Epithelial cell of esophagus (primary cell): Measurements from ENCODE around the gene APBB1IP.
"Not testable (repeated sequence)": the region's sequence is repeated elsewhere in the genome, so short reads cannot be mapped to it uniquely, and the experiment has no call there.

Source experiments
- DNase-seq: peaks from one replicate; pipeline ENCODE4 v3.0.0; 2010; ENCODE audit warnings: low read depth
- H3K4me3 ChIP-seq: 2 replicates; pipeline ENCODE4 v1.5.1; 2011; ENCODE audit warnings: mild to moderate bottlenecking, low read length, control low read depth
- TF ChIP-seq, protein P1 (sequence below): IDR thresholded peaks from 2 replicates; pipeline ENCODE4 v1.5.1; 2011; ENCODE audit warnings: low read depth, mild to moderate bottlenecking, low read length, control low read depth, inconsistent platforms; ENCODE audit not compliant: insufficient read depth; ENCODE audit errors: missing control alignments

Gene APBB1IP, protein sequence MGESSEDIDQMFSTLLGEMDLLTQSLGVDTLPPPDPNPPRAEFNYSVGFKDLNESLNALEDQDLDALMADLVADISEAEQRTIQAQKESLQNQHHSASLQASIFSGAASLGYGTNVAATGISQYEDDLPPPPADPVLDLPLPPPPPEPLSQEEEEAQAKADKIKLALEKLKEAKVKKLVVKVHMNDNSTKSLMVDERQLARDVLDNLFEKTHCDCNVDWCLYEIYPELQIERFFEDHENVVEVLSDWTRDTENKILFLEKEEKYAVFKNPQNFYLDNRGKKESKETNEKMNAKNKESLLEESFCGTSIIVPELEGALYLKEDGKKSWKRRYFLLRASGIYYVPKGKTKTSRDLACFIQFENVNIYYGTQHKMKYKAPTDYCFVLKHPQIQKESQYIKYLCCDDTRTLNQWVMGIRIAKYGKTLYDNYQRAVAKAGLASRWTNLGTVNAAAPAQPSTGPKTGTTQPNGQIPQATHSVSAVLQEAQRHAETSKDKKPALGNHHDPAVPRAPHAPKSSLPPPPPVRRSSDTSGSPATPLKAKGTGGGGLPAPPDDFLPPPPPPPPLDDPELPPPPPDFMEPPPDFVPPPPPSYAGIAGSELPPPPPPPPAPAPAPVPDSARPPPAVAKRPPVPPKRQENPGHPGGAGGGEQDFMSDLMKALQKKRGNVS

DNA sequence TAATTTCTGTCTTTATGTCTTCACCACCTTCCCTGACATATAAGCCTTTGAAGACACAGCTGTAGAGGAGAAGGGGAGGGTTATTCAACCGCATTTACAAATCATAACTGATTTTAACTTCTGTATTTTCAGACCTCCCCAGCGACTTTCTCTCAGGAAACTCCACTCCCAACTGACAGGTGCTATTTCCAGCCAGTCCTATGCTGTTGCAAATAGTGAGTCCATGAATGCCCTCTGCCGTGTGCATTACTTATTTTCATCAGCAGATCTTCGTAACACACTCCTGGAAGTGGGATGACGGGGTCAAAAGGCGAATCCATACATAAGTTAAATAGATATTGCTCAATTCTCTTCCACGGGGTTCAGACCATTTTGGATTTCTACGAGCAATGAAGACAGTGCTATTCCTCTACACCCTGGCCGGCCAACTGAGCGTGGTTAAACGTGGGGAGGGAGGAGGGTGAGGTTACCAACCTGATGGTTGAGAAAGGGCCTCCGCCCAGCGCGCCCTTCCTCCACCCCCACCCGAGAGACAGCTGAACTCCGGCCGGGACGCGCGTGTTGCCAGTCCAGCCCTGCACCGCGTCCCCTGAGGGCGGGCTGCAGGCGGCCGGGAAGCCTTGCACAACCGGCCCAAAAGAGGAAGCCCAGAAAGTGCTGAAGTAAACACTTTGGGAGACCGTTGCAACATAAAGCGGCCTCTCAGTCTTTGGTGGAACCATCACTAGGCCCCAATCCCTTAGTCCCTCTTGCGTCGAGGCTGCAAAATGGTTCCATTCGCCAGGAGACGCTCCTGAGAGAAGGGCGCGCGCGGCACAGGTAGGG lies at the start of gene APBB1IP:
Gene APBB1IP (plus strand): TSS at position 705 of the 825 bp plus-strand sequence. CDS start 53,986 bp downstream, outside the sequence.
- TF ChIP-seq, protein P1, sequence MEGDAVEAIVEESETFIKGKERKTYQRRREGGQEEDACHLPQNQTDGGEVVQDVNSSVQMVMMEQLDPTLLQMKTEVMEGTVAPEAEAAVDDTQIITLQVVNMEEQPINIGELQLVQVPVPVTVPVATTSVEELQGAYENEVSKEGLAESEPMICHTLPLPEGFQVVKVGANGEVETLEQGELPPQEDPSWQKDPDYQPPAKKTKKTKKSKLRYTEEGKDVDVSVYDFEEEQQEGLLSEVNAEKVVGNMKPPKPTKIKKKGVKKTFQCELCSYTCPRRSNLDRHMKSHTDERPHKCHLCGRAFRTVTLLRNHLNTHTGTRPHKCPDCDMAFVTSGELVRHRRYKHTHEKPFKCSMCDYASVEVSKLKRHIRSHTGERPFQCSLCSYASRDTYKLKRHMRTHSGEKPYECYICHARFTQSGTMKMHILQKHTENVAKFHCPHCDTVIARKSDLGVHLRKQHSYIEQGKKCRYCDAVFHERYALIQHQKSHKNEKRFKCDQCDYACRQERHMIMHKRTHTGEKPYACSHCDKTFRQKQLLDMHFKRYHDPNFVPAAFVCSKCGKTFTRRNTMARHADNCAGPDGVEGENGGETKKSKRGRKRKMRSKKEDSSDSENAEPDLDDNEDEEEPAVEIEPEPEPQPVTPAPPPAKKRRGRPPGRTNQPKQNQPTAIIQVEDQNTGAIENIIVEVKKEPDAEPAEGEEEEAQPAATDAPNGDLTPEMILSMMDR, result no peak
- H3K4me3 ChIP-seq, result no peak within 1 kb of the TSS
- DNase-seq, result peak; percentile 6

DNA sequence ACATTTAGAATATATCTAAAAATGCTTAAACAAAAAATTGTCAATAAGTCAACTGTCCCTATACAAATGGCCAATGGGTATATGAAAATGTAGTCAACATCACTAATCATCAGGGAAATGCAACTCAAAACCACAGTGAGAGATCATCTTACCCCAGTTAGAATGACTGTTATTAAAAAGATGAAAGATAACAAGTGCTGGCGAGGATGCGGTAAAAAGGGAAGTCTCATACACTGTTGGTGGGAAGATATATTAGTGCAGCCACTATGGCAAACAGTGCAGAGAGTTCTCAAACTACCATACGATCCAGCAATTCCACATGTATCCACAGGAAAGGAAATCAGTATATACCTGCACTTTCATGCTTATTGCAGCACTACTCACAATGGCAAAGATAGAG lies 48.6 kb upstream of the APBB1IP start:
- H3K4me3 ChIP-seq, result no peak overlapping the region
- TF ChIP-seq, protein P1, result no peak
- DNase-seq, result no peak

DNA sequence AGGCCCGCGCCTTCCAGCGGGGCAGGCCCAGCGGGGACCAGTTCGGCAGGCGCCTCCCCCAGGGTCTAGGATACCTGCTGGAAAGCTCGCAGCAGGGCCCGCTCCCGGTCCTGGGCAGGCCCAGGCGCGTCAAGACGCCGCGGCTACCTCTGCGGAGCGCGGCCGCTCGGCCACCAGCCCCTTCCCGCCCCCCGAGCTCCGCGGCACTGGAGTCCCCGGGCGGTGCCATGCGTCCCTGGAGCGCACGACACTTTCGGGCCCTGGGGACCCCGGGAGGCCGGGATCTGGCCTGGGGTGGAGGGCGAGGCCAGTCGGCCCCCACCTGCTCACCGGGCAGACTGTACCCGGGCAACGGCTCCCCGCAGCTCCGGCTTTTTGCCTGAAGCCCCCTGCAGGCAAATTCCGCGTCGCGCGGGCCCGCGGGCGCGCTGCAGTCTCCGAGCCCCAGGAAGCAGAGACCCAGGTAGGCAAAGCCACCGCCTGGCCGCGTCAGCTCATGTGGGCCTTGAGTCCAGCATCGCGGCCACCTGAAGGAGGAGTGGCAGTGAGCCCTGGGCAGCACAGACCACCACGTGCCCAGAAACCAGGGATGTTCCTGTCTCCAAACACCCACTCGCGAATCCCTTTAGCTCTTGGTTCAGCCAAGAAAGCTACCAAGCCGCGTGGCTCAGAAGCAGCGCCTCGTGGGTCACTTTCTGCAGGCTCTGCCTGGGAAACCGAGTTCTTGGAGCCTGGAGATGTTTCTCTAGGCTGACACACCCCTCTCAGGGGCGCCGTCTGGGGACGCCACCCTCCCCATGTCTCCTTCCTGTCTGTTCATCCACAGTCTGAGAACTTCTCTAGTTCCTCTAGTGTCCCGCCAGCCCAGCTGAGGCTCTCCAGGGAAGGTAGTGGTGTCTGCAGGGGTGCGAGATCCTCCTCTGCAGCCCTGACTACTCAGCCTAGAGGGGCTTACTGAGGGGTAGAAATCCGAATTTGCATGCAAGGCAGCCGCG lies 46.1 kb upstream of the APBB1IP start:
- DNase-seq, result no peak
- no peak overlapping the region for H3K4me3 ChIP-seq
- TF ChIP-seq, protein P1, result no peak

DNA sequence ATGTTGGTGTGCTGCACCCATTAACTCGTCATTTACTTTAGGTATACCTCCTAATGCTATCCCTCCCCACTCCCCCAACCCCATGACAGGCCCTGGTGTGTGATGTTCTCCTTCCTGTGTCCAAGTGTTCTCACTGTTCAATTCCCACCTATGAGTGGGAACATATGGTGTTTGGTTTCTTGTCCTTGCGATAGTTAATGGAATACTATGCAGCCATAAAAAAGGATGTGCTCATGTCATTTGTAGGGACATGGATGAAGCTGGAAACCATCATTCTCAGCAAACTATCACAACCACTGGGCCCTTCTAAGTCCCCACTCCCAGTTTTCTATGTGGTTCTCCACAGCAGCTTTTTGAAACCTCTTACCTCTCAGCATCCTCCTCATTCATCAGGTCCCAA lies 39.8 kb upstream of the APBB1IP start:
- not testable (repeated sequence) for DNase-seq, H3K4me3 ChIP-seq

DNA sequence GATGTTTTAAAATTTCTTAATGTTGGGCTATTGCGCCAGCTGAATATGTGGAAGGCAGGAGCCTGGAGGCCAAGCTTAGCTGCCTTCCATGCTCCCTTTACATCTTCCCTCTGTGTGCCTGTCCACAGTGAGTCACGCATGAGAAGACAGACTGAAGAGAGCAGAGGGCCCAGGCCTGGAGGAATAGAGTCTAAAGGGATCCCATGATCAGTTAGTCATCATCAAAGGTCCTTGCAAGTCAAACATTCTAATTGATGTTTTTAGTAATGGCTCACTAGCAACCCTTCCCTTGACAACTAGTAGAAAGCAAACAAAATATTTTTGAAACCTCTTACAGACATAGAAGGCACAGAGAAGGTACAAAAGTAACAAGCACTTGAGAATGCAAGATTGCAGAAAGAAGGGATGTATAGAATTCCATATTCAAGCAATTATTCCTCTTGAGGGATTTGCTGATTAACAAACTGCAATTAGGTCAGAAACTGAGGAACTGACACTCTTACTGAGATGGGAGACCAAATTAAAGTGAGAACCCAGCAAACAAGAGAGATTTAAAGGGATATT lies 30.7 kb upstream of the APBB1IP start:
- TF ChIP-seq, protein P1, result no peak
- no peak overlapping the region for H3K4me3 ChIP-seq
- DNase-seq, result peak; percentile 16

DNA sequence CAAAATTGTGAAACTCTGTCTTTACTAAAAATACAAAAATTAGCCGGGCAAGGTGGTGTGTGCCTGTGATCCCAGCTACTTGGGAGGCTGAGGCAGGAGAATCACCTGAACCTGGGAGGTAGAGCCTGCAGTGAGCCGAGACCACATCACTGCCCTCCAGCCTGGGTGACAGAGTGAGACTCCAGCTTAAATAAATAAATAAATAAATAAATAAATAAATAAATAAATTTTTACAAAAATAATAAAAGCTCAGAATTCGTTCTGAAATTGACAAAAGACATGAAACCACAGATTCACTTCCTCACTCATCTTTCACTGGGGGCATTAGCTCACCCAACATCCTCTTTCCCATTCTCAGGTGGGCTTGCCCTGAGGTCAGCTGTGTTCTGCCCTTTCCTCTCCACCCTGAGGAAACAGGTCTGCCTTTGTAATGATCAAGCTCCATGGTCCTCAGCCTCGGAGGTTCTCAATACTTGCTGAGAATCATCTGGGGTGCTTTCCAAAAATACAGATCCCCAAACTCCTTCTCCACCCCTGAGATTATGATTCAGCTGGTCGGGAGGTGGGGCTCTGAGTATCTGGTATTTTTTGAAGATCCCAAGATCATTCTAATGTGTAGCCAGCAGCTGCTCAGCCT lies 29.2 kb upstream of the APBB1IP start:
- DNase-seq, result no peak
- H3K4me3 ChIP-seq, result no peak overlapping the region

More for the DNA sequence above, 29.2 kb upstream of the APBB1IP start:
- TF ChIP-seq, protein P1, result no peak
